ENCODE results near the gene NRCAM.
"Not testable (repeated sequence)": the region's sequence is repeated elsewhere in the genome, so short reads cannot be mapped to it uniquely, and the experiment has no call there.

The NRCAM gene

GRCh38 chr7:108360058-108360800 lies 96.0 kb downstream of the NRCAM start:
- Histone ChIP-seq H3K9me3 (replicated peaks; ENCODE audit: low read length) (no peaks in the 10 kb centered on the region), H3K9ac (ENCODE audit: low read depth, low read length) (no peak overlapping the region), H3K4me1 (ENCODE audit: control insufficient read depth, insufficient read depth, low read length) (peaks cover 5% of the 10 kb centered on the region), H3K27me3 (ENCODE audit: control insufficient read depth, insufficient read depth, low read length) (no peaks in the 10 kb centered on the region), H3K4me3 (ENCODE audit: low read length) (no peak overlapping the region), H3K36me3 (ENCODE audit: insufficient read depth, low read length) (no peaks in the 10 kb centered on the region), H3K4me2 (ENCODE audit: low read length) (no peak overlapping the region)

- Histone ChIP-seq H3K4me1 (ENCODE audit: control insufficient read depth, insufficient read depth, low read length) (peaks cover 5% of the 10 kb centered on the region), H3K9me3 (replicated peaks; ENCODE audit: low read length) (no peaks in the 10 kb centered on the region), H3K27me3 (ENCODE audit: control insufficient read depth, insufficient read depth, low read length) (no peaks in the 10 kb centered on the region), H3K4me2 (ENCODE audit: low read length) (no peak overlapping the region), H3K4me3 (ENCODE audit: low read length) (no peak overlapping the region), H3K9ac (ENCODE audit: low read depth, low read length) (no peak overlapping the region), H3K36me3 (ENCODE audit: insufficient read depth, low read length) (no peaks in the 10 kb centered on the region)
Observed at GRCh38 chr7:108358553-108358952, 97.7 kb downstream of the NRCAM start.

GRCh38 chr7:108351729-108352131 lies 104.5 kb downstream of the NRCAM start:
- no peak overlapping the region for H3K9ac ChIP-seq (ENCODE audit: low read depth, low read length)
- H3K4me1 ChIP-seq (ENCODE audit: control insufficient read depth, insufficient read depth, low read length) = peaks cover 12% of the 10 kb centered on the region
- no peaks in the 10 kb centered on the region for H3K36me3 ChIP-seq (ENCODE audit: insufficient read depth, low read length)
- no peaks in the 10 kb centered on the region for H3K27me3 ChIP-seq (ENCODE audit: control insufficient read depth, insufficient read depth, low read length)
- no peak overlapping the region for H3K4me3 ChIP-seq (ENCODE audit: low read length)
- H3K9me3 ChIP-seq (replicated peaks; ENCODE audit: low read length) = no peaks in the 10 kb centered on the region
- H3K4me2 ChIP-seq (ENCODE audit: low read length) = peak overlapping the region; percentile 39

GRCh38 chr7:108348913-108349312 lies 107.3 kb downstream of the NRCAM start:
- no peaks in the 10 kb centered on the region for H3K36me3 ChIP-seq (ENCODE audit: insufficient read depth, low read length)
- no peak overlapping the region for H3K4me2 ChIP-seq (ENCODE audit: low read length)
- no peaks in the 10 kb centered on the region for H3K9me3 ChIP-seq (replicated peaks; ENCODE audit: low read length)
- H3K4me1 ChIP-seq (ENCODE audit: control insufficient read depth, insufficient read depth, low read length) = peaks cover 12% of the 10 kb centered on the region
- H3K27me3 ChIP-seq (ENCODE audit: control insufficient read depth, insufficient read depth, low read length) = no peaks in the 10 kb centered on the region
- H3K9ac ChIP-seq (ENCODE audit: low read depth, low read length) = no peak overlapping the region
- H3K4me3 ChIP-seq (ENCODE audit: low read length) = no peak overlapping the region

GRCh38 chr7:108347616-108348015 lies 108.6 kb downstream of the NRCAM start:
- Histone ChIP-seq H3K4me3 (ENCODE audit: low read length) (no peak overlapping the region), H3K9ac (ENCODE audit: low read depth, low read length) (no peak overlapping the region), H3K27me3 (ENCODE audit: control insufficient read depth, insufficient read depth, low read length) (no peaks in the 10 kb centered on the region), H3K4me2 (ENCODE audit: low read length) (no peak overlapping the region), H3K36me3 (ENCODE audit: insufficient read depth, low read length) (no peaks in the 10 kb centered on the region), H3K4me1 (ENCODE audit: control insufficient read depth, insufficient read depth, low read length) (peaks cover 12% of the 10 kb centered on the region), H3K9me3 (replicated peaks; ENCODE audit: low read length) (no peaks in the 10 kb centered on the region)

GRCh38 chr7:108345710-108346336 lies 110.4 kb downstream of the NRCAM start:
- Histone ChIP-seq H3K36me3 (ENCODE audit: insufficient read depth, low read length) (no peaks in the 10 kb centered on the region), H3K4me3 (ENCODE audit: low read length) (no peak overlapping the region), H3K4me2 (ENCODE audit: low read length) (no peak overlapping the region), H3K4me1 (ENCODE audit: control insufficient read depth, insufficient read depth, low read length) (peaks cover 2% of the 10 kb centered on the region), H3K9me3 (replicated peaks; ENCODE audit: low read length) (no peaks in the 10 kb centered on the region), H3K9ac (ENCODE audit: low read depth, low read length) (no peak overlapping the region), H3K27me3 (ENCODE audit: control insufficient read depth, insufficient read depth, low read length) (no peaks in the 10 kb centered on the region)

- Histone ChIP-seq H3K27me3 (ENCODE audit: control insufficient read depth, insufficient read depth, low read length) (no peaks in the 10 kb centered on the region), H3K4me1 (ENCODE audit: control insufficient read depth, insufficient read depth, low read length) (no peaks in the 10 kb centered on the region), H3K9ac (ENCODE audit: low read depth, low read length) (no peak overlapping the region), H3K36me3 (ENCODE audit: insufficient read depth, low read length) (no peaks in the 10 kb centered on the region), H3K9me3 (replicated peaks; ENCODE audit: low read length) (no peaks in the 10 kb centered on the region), H3K4me3 (ENCODE audit: low read length) (no peak overlapping the region), H3K4me2 (ENCODE audit: low read length) (no peak overlapping the region)
Observed at GRCh38 chr7:108340856-108341411, 115.3 kb downstream of the NRCAM start.

GRCh38 chr7:108340406-108340805 lies 115.8 kb downstream of the NRCAM start:
- H3K36me3 ChIP-seq (ENCODE audit: insufficient read depth, low read length); H3K4me3 ChIP-seq (ENCODE audit: low read length); H3K4me1 ChIP-seq (ENCODE audit: control insufficient read depth, insufficient read depth, low read length); H3K4me2 ChIP-seq (ENCODE audit: low read length); H3K9me3 ChIP-seq (replicated peaks; ENCODE audit: low read length); H3K9ac ChIP-seq (ENCODE audit: low read depth, low read length); H3K27me3 ChIP-seq (ENCODE audit: control insufficient read depth, insufficient read depth, low read length): not testable (repeated sequence)

GRCh38 chr7:108335269-108335918 lies 120.8 kb downstream of the NRCAM start:
- Histone ChIP-seq H3K9me3 (replicated peaks; ENCODE audit: low read length) (no peaks in the 10 kb centered on the region), H3K27me3 (ENCODE audit: control insufficient read depth, insufficient read depth, low read length) (no peaks in the 10 kb centered on the region), H3K9ac (ENCODE audit: low read depth, low read length) (no peak overlapping the region), H3K4me1 (ENCODE audit: control insufficient read depth, insufficient read depth, low read length) (no peaks in the 10 kb centered on the region), H3K4me2 (ENCODE audit: low read length) (no peak overlapping the region), H3K4me3 (ENCODE audit: low read length) (no peak overlapping the region), H3K36me3 (ENCODE audit: insufficient read depth, low read length) (no peaks in the 10 kb centered on the region)

- Histone ChIP-seq H3K27me3 (ENCODE audit: control insufficient read depth, insufficient read depth, low read length) (no peaks in the 10 kb centered on the region), H3K4me1 (ENCODE audit: control insufficient read depth, insufficient read depth, low read length) (no peaks in the 10 kb centered on the region), H3K36me3 (ENCODE audit: insufficient read depth, low read length) (no peaks in the 10 kb centered on the region), H3K9ac (ENCODE audit: low read depth, low read length) (no peak overlapping the region), H3K4me3 (ENCODE audit: low read length) (no peak overlapping the region), H3K9me3 (replicated peaks; ENCODE audit: low read length) (no peaks in the 10 kb centered on the region), H3K4me2 (ENCODE audit: low read length) (no peak overlapping the region)
Observed at GRCh38 chr7:108332937-108333336, 123.3 kb downstream of the NRCAM start.

GRCh38 chr7:108331971-108332370 lies 124.3 kb downstream of the NRCAM start:
- no peak overlapping the region for H3K4me2 ChIP-seq (ENCODE audit: low read length)
- H3K9ac ChIP-seq (ENCODE audit: low read depth, low read length) = no peak overlapping the region
- H3K9me3 ChIP-seq (replicated peaks; ENCODE audit: low read length) = no peaks in the 10 kb centered on the region
- H3K4me3 ChIP-seq (ENCODE audit: low read length) = no peak overlapping the region
- no peaks in the 10 kb centered on the region for H3K36me3 ChIP-seq (ENCODE audit: insufficient read depth, low read length)
- H3K27me3 ChIP-seq (ENCODE audit: control insufficient read depth, insufficient read depth, low read length) = no peaks in the 10 kb centered on the region
- no peaks in the 10 kb centered on the region for H3K4me1 ChIP-seq (ENCODE audit: control insufficient read depth, insufficient read depth, low read length)
